Measurements from ENCODE around the gene LIN52. TPM values are rescaled to one million over a fixed set of nuclear protein-coding genes. Genes with fewer than 3 reads are reported as not detected.

The LIN52 gene
- total RNA-seq, 1 donor from 2014 or later = 5.9 TPM

DNA sequence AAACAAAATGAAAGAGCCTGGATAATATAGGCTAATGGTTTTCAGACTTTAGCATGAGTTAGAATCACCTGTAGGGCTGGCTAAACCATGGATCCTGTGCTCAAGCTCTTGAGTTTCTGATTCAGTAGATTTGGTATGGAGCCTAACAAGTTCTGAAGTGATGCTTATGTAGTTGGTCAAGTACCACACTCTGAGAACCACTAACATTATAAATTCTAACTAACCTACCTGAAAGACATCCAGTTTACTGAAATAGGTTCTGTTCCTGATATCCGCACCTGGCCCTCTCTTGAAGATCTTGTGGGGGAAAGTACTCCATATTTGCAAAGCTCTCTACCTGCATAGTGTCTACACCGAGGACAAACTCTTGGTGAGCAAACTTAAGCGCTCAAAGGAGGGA is 95.1 kb downstream of the LIN52 start:
- Histone ChIP-seq H3K4me3 (no peak overlapping the region), H3K9me3 (no peaks in the 10 kb centered on the region), H3K27ac (no peak overlapping the region), H3K27me3 (no peaks in the 10 kb centered on the region), H3K4me1 (no peaks in the 10 kb centered on the region), H3K36me3 (no peaks in the 10 kb centered on the region)
- intact Hi-C loops (cut with DNase I) = no loop called here
- TF ChIP-seq POLR2A (IDR thresholded peaks at IDR 0.05) = no peak
- no peak for TF ChIP-seq POLR2AphosphoS5 (IDR thresholded peaks at IDR 0.05; ENCODE audit: insufficient read depth in 1 of 2, low read depth in 1 of 2)
- TF ChIP-seq, protein P1, sequence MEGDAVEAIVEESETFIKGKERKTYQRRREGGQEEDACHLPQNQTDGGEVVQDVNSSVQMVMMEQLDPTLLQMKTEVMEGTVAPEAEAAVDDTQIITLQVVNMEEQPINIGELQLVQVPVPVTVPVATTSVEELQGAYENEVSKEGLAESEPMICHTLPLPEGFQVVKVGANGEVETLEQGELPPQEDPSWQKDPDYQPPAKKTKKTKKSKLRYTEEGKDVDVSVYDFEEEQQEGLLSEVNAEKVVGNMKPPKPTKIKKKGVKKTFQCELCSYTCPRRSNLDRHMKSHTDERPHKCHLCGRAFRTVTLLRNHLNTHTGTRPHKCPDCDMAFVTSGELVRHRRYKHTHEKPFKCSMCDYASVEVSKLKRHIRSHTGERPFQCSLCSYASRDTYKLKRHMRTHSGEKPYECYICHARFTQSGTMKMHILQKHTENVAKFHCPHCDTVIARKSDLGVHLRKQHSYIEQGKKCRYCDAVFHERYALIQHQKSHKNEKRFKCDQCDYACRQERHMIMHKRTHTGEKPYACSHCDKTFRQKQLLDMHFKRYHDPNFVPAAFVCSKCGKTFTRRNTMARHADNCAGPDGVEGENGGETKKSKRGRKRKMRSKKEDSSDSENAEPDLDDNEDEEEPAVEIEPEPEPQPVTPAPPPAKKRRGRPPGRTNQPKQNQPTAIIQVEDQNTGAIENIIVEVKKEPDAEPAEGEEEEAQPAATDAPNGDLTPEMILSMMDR (IDR thresholded peaks at IDR 0.05) = no peak
- DNase-seq (ENCODE audit: extremely low spot score in 2 of 2) = no peak

DNA sequence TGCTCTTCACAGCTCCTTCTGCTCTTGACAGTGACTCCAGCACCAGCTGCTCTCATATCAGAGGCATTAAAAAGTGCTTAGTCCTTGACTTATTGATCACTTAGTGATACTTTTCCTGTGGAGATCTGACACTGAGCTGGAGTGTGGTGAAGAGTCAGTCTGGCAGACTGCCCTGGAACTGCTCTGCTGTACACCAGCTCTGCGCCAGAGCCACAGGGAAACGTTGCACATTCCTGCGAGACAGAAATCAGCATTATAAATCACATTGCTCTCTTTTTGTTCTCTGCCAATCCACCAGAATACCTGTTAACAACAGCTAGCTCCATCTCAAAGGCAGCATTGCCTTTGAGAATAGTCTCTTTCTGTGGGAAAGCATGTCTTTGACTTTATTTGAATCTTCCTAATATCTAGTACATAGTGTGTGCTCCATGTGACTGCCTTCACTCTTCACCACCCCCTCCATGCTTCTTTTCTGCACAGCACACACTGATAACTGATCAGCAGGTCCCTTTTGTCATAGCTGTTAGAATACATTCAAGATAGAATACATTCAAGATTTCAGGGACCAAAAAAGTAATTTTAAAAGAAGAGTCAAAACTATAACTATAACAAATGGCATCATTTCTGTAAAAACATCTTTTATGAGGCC is 106.3 kb downstream of the LIN52 start:
- no peaks in the 10 kb centered on the region for H3K4me1 ChIP-seq
- no peaks in the 10 kb centered on the region for H3K27me3 ChIP-seq
- no peaks in the 10 kb centered on the region for H3K9me3 ChIP-seq
- intact Hi-C loops (cut with DNase I) = no loop called here
- H3K27ac ChIP-seq = no peak overlapping the region
- no peak overlapping the region for H3K4me3 ChIP-seq
- TF ChIP-seq POLR2A (IDR thresholded peaks at IDR 0.05) (no peak), POLR2AphosphoS5 (IDR thresholded peaks at IDR 0.05; ENCODE audit: insufficient read depth in 1 of 2, low read depth in 1 of 2) (no peak)
- TF ChIP-seq, protein P1 (IDR thresholded peaks at IDR 0.05) = no peak
- no peak for DNase-seq (ENCODE audit: extremely low spot score in 2 of 2)
- H3K36me3 ChIP-seq = no peaks in the 10 kb centered on the region

DNA sequence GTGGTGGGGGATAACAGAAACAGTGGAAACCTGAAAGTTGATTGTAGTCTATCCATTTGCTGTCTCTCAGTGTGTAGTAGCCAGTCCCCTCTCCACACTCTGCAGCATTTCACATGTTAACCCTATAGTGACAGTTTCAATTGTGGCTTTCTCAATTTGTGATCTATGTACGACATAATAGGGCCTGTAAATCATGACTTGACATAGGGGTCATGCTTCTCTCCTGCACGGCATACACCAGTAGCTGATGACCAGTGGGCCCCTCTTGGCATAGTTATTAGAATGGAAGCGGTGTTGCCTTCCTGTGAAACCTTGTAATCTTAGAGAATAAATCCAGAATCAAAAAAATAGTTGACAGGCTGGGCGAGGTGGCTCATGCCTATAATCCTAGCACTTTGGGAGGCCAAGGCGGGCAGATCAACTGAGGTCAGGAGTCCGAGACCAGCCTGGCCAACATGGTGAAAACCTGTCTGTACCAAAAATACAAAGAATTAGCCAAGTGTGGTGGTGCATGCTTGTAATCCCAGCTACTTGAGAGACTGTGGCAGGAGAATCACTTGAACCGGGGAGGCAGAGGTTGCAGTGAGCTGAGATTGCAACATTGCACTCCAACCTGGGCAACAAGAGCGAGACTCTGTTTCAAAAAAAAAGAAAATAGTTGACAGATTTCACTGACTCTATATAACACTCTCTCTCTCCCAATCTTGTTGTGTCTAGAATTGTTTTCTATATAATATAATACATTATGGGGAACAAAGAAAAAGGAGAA is 109.9 kb downstream of the LIN52 start:
- TF ChIP-seq POLR2AphosphoS5 (IDR thresholded peaks at IDR 0.05; ENCODE audit: insufficient read depth in 1 of 2, low read depth in 1 of 2) = no peak
- TF ChIP-seq, protein P1 (IDR thresholded peaks at IDR 0.05) = no peak
- TF ChIP-seq POLR2A (IDR thresholded peaks at IDR 0.05) = no peak
- H3K27ac ChIP-seq = no peak overlapping the region

DNA sequence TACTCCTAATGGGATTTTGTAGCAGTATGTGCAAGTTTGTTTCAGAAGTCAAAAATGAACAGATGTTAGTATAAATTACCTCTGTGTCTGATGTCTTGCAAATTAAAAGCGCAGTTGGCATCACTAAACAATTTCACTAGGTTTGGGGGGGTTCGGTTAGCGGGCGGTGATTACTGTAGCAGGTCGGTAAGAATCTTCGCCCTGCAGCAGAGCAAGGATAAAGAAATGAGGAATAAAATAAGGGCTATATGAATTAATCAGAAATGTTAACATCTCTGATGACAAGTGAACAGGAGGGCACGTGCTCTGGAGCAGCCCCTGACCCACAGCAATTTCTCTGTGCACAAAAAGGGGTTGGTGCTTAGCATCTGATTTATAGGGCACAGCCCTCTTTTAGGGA is 110.9 kb downstream of the LIN52 start:
- Histone ChIP-seq H3K4me3 (no peak overlapping the region), H3K36me3 (peaks cover 0 to 8% of the 10 kb centered on the region in 2 donors), H3K27me3 (no peaks in the 10 kb centered on the region), H3K27ac (no peak overlapping the region), H3K9me3 (no peaks in the 10 kb centered on the region), H3K4me1 (no peaks in the 10 kb centered on the region)
- DNase-seq (ENCODE audit: extremely low spot score in 2 of 2) = no peak
- TF ChIP-seq, protein P1 (IDR thresholded peaks at IDR 0.05) = no peak
- TF ChIP-seq POLR2AphosphoS5 (IDR thresholded peaks at IDR 0.05; ENCODE audit: insufficient read depth in 1 of 2, low read depth in 1 of 2) (no peak), POLR2A (IDR thresholded peaks at IDR 0.05) (no peak)
- intact Hi-C loops (cut with DNase I) = no loop called here

More for the DNA sequence above, 109.9 kb downstream of the LIN52 start:
- no peak for DNase-seq (ENCODE audit: extremely low spot score in 2 of 2)
- Histone ChIP-seq H3K9me3 (no peaks in the 10 kb centered on the region), H3K4me1 (no peaks in the 10 kb centered on the region), H3K36me3 (peaks cover 0 to 8% of the 10 kb centered on the region in 2 donors), H3K27me3 (no peaks in the 10 kb centered on the region), H3K4me3 (no peak overlapping the region)
- intact Hi-C loops (cut with DNase I) = no loop called here
